ENCODE measurements around the gene CALD1. TPM values are rescaled to one million over a fixed set of nuclear protein-coding genes. Genes with fewer than 3 reads are reported as not detected.

CALD1 gene
- total and polyA plus RNA-seq, 4 donors, result 48.0 to 226 (median 95.2) TPM

- TF ChIP-seq CTCF (IDR thresholded peaks at IDR 0.05; ENCODE audit: low read depth, low read length, missing input control), result no peak
- TF ChIP-seq ATF3 (IDR thresholded peaks at IDR 0.05), result no peak
- TF ChIP-seq NR2F2 (IDR thresholded peaks at IDR 0.05), result no peak
- TF ChIP-seq TAF1 (conservative IDR thresholded peaks at IDR 0.05), result no peak
- TF ChIP-seq SP1 (IDR thresholded peaks at IDR 0.05), result no peak
- TF ChIP-seq EGR1 (IDR thresholded peaks at IDR 0.05; ENCODE audit: low read depth in 2 of 2), result no peak
These were observed 136.9 kb downstream of the CALD1 start (continued) for GRCh38 chr7:134916171-134916883.

GRCh38 chr7:134919240-134919641 is 139.8 kb downstream of the CALD1 start:
- Histone ChIP-seq H3K27ac (ENCODE audit: low read depth in 1 of 2, low read length in 2 of 2) (no peak overlapping the region), H3K9ac (ENCODE audit: low read depth in 1 of 2, low read length in 2 of 2) (no peak overlapping the region)

More at GRCh38 chr7:134919240-134919641, 139.8 kb downstream of the CALD1 start:
- DNase-seq (ENCODE audit: low spot score), result no peak
- Histone ChIP-seq H3K9me3 (ENCODE audit: control insufficient read depth in 4 of 4, low read length in 3 of 4) (no peaks in the 10 kb centered on the region), H3K27me3 (ENCODE audit: control insufficient read depth in 4 of 4, insufficient read depth in 4 of 4, low read length in 3 of 4) (no peaks in the 10 kb centered on the region), H3K36me3 (ENCODE audit: control insufficient read depth in 4 of 4, insufficient read depth in 3 of 4, low read depth in 1 of 4, low read length in 3 of 4) (peaks cover 0 to 3% (median 2%) of the 10 kb centered on the region in 4 donors), H3K4me3 (ENCODE audit: low read depth in 1 of 3, low read length in 3 of 3) (no peak overlapping the region), H3K4me1 (ENCODE audit: control insufficient read depth in 4 of 4, insufficient read depth in 4 of 4, low read length in 3 of 4) (peaks cover 0 to 16% (median 4%) of the 10 kb centered on the region in 4 donors)
- TF ChIP-seq CTCF (IDR thresholded peaks at IDR 0.05; ENCODE audit: low read depth, low read length, missing input control) (no peak), GABPA (IDR thresholded peaks at IDR 0.05 in 1 of 2, conservative IDR thresholded peaks at IDR 0.05 in 1 of 2) (no peak), ZBTB33 (IDR thresholded peaks at IDR 0.05) (no peak), FOXA2 (IDR thresholded peaks at IDR 0.05) (no peak), RAD21 (IDR thresholded peaks at IDR 0.05) (no peak), EGR1 (IDR thresholded peaks at IDR 0.05; ENCODE audit: low read depth in 2 of 2) (no peak), SP1 (IDR thresholded peaks at IDR 0.05) (no peak), FOXA1 (IDR thresholded peaks at IDR 0.05) (no peak), REST (IDR thresholded peaks at IDR 0.05) (no peak), YY1 (IDR thresholded peaks at IDR 0.05) (no peak), HNF4G (IDR thresholded peaks at IDR 0.05) (no peak), HNF4A (conservative IDR thresholded peaks at IDR 0.05) (no peak), MAX (IDR thresholded peaks at IDR 0.05) (no peak), RXRA (IDR thresholded peaks at IDR 0.05) (no peak), JUND (IDR thresholded peaks at IDR 0.05) (no peak), ATF3 (IDR thresholded peaks at IDR 0.05) (no peak), TAF1 (conservative IDR thresholded peaks at IDR 0.05) (no peak)
